ENCODE data around the gene PSAPL1. TPM values are rescaled to one million over a fixed set of nuclear protein-coding genes. Genes with fewer than 3 reads are reported as not detected.

PSAPL1 gene
- total RNA-seq, 1 experiment from 2014 or later = not detected

DNA sequence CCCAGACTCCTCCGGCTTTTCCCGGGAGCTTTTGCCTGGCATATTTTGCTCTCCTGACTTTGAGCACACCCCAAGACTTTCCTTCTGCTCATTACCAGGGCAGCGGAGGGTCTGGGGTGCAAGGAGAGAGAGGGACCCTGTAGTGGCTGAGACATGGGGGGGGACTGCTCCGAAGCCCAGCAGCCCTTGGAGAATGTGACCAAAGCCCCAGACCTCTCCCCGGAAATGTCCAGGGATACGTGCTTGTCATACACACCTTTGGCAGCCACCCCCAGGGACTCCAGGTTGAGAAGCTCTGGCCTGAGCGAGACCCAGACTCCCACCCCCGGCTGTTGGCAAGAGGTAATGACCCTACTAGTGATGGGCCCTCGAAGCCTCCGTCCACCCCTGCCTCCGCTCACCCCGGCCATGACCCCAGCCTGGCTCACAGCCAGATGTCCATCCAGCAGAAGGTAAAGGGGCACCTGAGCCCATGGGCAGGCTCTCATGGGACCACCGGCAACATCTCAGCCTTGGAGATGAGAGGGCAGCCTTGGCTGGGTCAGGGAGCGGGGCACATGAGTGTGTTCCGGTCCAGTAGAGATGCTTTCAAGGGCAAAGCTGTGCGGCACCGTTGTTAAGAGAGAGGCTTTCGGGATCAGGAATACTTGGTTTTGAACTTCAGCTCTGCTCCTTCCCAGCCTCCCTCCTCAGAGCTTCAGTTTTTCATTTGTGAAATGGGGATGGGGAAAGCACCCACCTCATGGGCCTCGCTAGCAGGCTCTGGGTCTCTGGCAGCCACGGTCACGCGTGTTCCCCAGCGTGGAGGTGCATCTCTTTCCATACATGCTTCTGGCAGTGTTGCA, 2.0 kb downstream of the PSAPL1 start:
- CTCF ChIA-PET = no interaction called here
- TF ChIP-seq POLR2AphosphoS5 (IDR thresholded peaks at IDR 0.05; ENCODE audit: low read depth, low read length) (no peak), TCF7L2 (IDR thresholded peaks at IDR 0.05; ENCODE audit: low read depth, low read length) (no peak), SIN3A (IDR thresholded peaks at IDR 0.05; ENCODE audit: borderline replicate concordance, insufficient read depth, low read depth, low read length) (no peak)
- TF ChIP-seq, protein P1, sequence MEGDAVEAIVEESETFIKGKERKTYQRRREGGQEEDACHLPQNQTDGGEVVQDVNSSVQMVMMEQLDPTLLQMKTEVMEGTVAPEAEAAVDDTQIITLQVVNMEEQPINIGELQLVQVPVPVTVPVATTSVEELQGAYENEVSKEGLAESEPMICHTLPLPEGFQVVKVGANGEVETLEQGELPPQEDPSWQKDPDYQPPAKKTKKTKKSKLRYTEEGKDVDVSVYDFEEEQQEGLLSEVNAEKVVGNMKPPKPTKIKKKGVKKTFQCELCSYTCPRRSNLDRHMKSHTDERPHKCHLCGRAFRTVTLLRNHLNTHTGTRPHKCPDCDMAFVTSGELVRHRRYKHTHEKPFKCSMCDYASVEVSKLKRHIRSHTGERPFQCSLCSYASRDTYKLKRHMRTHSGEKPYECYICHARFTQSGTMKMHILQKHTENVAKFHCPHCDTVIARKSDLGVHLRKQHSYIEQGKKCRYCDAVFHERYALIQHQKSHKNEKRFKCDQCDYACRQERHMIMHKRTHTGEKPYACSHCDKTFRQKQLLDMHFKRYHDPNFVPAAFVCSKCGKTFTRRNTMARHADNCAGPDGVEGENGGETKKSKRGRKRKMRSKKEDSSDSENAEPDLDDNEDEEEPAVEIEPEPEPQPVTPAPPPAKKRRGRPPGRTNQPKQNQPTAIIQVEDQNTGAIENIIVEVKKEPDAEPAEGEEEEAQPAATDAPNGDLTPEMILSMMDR (IDR thresholded peaks at IDR 0.05) = no peak
- TF ChIP-seq, protein P2, sequence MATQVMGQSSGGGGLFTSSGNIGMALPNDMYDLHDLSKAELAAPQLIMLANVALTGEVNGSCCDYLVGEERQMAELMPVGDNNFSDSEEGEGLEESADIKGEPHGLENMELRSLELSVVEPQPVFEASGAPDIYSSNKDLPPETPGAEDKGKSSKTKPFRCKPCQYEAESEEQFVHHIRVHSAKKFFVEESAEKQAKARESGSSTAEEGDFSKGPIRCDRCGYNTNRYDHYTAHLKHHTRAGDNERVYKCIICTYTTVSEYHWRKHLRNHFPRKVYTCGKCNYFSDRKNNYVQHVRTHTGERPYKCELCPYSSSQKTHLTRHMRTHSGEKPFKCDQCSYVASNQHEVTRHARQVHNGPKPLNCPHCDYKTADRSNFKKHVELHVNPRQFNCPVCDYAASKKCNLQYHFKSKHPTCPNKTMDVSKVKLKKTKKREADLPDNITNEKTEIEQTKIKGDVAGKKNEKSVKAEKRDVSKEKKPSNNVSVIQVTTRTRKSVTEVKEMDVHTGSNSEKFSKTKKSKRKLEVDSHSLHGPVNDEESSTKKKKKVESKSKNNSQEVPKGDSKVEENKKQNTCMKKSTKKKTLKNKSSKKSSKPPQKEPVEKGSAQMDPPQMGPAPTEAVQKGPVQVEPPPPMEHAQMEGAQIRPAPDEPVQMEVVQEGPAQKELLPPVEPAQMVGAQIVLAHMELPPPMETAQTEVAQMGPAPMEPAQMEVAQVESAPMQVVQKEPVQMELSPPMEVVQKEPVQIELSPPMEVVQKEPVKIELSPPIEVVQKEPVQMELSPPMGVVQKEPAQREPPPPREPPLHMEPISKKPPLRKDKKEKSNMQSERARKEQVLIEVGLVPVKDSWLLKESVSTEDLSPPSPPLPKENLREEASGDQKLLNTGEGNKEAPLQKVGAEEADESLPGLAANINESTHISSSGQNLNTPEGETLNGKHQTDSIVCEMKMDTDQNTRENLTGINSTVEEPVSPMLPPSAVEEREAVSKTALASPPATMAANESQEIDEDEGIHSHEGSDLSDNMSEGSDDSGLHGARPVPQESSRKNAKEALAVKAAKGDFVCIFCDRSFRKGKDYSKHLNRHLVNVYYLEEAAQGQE (IDR thresholded peaks at IDR 0.05; ENCODE audit: insufficient read depth in 1 of 2, low read depth in 2 of 2, low read length in 1 of 2) = no peak
- no peak for DNase-seq (ENCODE audit: low read depth, low spot score)
- no peaks in the 10 kb centered on the region for H3K9me3 ChIP-seq (ENCODE audit: control insufficient read depth, insufficient read depth, low read depth, low read length)
- H3K4me1 ChIP-seq (ENCODE audit: control insufficient read depth, insufficient read depth, low read length) = no peaks in the 10 kb centered on the region; the same call in 1 of the 2 replicates
- no peak for ATAC-seq
- H3K27ac ChIP-seq (ENCODE audit: low read length) = no peak overlapping the region
- H3K27me3 ChIP-seq (ENCODE audit: control insufficient read depth, insufficient read depth, low read length) = no peaks in the 10 kb centered on the region
- in situ Hi-C loops (cut with HindIII; ENCODE audit: low pct_unique_long_range_greater_than_20kb, low sequenced_read_pairs) = no loop called here
- POLR2A ChIA-PET = no interaction called here
- intact Hi-C loops (cut with micrococcal nuclease; ENCODE audit: unreplicated experiment) = no loop called here
- H3K36me3 ChIP-seq (ENCODE audit: control insufficient read depth, insufficient read depth, low read length) = no peaks in the 10 kb centered on the region
- no peak overlapping the region for H3K4me3 ChIP-seq (ENCODE audit: low read depth in 2 of 2, low read length in 2 of 2)
- BruUV-seq (replicated peaks) = no TSS peak

DNA sequence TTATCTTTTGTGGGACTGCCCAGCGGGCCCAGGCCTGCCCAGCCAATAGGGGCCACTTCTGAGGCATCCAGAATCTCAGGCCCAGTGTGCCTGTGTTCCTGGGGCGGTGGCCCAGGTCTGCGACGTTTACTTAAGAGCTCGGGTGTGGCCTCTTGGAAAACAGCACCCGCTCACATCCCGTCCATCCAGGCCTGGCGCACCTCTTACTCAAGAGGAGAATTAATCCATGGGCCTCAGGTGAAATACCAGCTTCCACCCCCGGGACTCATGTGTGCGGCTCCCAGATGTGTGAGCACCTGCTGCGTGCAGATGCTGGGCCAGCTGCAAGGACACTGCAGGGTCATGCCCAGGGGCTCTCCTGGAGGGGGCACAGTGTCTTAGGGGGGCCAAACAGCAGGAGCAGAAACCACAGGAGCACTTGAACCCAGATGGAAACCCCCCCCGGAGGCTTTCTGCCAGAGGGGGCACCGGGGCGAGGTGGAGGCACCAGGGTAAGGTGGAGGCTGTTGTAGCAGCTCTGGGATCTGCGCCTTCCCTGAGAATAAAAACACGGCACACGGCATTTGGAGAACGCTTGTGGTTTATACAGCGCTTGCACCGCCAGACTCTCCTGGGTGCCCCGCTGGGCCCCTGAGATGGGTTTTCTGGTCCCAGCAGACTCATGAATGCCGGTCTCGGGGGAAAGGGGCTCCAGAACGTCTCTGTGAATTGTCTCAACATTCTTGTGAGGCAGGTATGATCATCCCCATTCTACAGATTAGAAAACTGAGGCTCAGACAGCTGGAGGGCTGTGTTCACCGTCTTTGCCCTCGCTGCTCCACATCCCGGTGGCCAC, 2.8 kb downstream of the PSAPL1 start:
- TF ChIP-seq TCF7L2 (IDR thresholded peaks at IDR 0.05; ENCODE audit: low read depth, low read length) (no peak), POLR2AphosphoS5 (IDR thresholded peaks at IDR 0.05; ENCODE audit: low read depth, low read length) (no peak), SIN3A (IDR thresholded peaks at IDR 0.05; ENCODE audit: borderline replicate concordance, insufficient read depth, low read depth, low read length) (no peak)
- TF ChIP-seq, protein P2 (IDR thresholded peaks at IDR 0.05; ENCODE audit: insufficient read depth in 1 of 2, low read depth in 2 of 2, low read length in 1 of 2) = no peak
- TF ChIP-seq, protein P1 (IDR thresholded peaks at IDR 0.05) = no peak
- intact Hi-C loops (cut with micrococcal nuclease; ENCODE audit: unreplicated experiment) = no loop called here
- H3K36me3 ChIP-seq (ENCODE audit: control insufficient read depth, insufficient read depth, low read length) = no peaks in the 10 kb centered on the region
- DNase-seq (ENCODE audit: low read depth, low spot score) (no peak), ATAC-seq (no peak)
- no peaks in the 10 kb centered on the region for H3K9me3 ChIP-seq (ENCODE audit: control insufficient read depth, insufficient read depth, low read depth, low read length)
- no peaks in the 10 kb centered on the region; the same call in 1 of the 2 replicates for H3K4me1 ChIP-seq (ENCODE audit: control insufficient read depth, insufficient read depth, low read length)
- ChIA-PET POLR2A (no interaction called here), CTCF (no interaction called here)
- BruUV-seq (replicated peaks) = no TSS peak
- H3K4me3 ChIP-seq (ENCODE audit: low read depth in 2 of 2, low read length in 2 of 2) = no peak overlapping the region
- H3K27me3 ChIP-seq (ENCODE audit: control insufficient read depth, insufficient read depth, low read length) = no peaks in the 10 kb centered on the region
- H3K27ac ChIP-seq (ENCODE audit: low read length) = no peak overlapping the region
- in situ Hi-C loops (cut with HindIII; ENCODE audit: low pct_unique_long_range_greater_than_20kb, low sequenced_read_pairs) = no loop called here
